GM19324 (cell line): ENCODE results near the gene IFT80.
A peak's percentile ranks its signal among the peaks of the same experiment; 100 is the strongest.
"Not testable (repeated sequence)": the region's sequence is repeated elsewhere in the genome, so short reads cannot be mapped to it uniquely, and the experiment has no call there.

ENCODE experiments used
- ATAC-seq: cut with Tn5 transposase; IDR thresholded peaks from one replicate; pipeline ENCODE4 v1.9.1; 2021; ENCODE audit warnings: mild to moderate bottlenecking, moderate library complexity; ENCODE audit not compliant: unreplicated experiment, low FRiP score

The IFT80 gene

DNA sequence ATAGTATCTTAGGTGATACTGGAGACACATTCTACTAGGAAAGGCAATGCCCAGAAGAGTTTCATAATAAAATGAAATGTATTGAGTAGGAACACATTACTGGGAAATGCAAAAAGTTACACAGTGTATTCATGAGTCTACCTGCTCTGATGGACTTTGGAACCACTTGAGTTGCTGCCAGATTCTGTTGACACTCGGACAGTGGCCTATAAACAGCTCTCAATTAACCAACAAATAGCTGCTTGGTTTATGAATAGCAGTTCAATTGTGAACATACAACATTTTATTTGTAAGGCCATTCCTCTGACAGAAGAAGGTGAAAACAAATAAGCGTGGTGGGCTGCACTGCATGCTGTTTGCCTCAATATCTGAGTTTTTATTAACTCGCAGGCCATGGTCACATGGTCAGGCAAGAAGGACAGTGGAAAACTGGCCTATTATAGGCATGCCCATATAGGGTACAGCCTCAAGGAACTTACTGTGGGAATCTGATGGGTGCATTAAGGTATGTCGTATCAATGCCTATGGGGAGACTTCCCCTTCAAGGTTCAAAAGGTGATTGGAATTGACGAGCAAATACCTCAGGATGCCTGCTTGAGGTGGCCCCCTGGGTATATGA is 107.6 kb downstream of the IFT80 start:
- ATAC-seq = no peak

DNA sequence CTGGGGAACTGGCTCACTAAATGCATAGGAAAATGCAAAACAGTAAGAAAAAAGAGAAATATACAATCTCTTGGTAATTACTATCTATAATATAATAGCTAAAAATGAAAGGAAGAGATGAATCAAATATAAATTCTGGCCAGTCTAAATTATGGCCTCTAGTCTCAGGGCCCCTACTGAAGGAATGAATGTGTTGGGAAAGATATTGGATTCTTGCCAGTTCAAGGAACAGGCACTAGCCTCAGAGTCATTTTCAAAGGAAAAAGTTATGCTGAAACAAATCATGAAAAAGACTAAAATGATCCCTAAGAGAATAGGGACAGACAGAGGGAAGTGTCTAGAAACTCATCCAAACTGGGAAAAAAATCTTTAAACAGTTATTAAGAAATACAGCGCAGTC is 111.4 kb downstream of the IFT80 start:
- no peak for ATAC-seq

DNA sequence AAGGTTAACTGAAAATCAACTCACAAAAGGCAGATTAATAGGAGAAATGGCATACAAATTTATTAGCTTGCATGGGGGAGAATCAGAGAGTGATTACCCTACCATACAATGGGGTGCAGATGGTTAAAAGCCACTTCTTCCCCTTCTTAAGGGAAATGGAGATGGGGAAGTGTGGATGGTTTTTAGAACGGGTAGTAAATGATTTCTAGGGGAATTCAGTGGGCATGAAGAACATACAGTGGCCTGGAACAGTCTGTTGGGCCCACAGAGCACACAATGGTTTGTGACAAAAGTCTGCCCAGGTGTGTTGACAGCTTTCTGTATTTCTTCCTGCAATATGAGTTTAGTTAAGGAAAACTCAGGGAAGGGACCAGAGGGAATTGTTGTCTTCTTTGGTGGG is 112.8 kb downstream of the IFT80 start:
- ATAC-seq = no peak

DNA sequence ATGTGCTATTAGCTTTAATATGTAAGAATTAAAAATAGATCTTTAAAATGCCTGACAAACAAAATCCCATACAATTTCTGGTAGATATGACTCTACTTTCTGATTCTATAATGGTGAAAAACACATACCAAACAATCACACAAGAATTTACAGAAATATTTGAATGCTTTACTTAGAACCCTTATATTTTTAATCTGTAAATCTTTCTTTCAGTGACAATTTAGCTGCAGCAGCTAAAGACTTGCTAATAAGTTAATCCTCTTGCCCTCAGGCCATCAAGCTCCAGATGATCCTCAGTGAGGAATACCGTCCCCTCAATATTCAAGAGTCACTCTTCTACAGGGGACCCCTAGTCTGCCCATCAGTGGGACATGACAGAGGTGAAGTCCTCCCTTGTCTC is 118.2 kb downstream of the IFT80 start:
- no peak for ATAC-seq

DNA sequence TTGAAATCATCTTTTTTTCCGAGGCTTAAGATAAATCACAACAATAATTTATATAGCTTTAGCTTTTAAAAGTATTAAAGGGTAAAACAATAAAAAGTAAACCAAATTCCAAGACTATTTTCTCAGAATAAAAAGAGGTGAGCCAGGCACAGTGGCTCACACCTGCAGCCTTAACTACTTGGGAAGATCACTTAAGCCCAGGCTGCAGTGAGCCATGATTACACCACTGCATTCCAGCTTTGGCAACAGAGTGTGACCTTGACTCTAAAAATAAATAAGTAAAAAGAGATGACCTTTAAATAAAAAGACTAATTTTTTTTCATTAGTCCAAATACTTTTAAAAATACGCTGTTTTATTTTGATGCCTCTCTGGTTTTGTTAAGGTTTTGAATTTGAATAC is 119.4 kb downstream of the IFT80 start:
- ATAC-seq = no peak

DNA sequence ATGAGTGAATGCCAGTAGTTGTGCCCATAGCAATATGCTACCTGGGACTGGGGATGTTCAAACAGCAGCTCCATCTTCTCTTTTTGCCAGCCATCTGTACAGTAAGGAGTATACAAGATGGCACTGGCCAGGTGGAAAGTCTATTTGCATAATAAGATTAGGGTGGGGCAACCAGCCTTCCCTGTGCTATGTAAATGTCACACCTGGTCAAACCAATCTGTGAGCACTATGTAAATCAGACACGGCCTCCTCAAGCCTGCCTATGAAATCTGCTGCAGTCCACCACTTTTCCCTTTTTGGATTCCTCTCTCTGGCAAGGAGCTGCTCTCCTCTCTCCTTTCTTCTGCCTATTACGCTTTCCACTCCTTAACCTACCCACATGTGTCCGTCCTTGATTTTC is 120.8 kb downstream of the IFT80 start:
- no peak for ATAC-seq

DNA sequence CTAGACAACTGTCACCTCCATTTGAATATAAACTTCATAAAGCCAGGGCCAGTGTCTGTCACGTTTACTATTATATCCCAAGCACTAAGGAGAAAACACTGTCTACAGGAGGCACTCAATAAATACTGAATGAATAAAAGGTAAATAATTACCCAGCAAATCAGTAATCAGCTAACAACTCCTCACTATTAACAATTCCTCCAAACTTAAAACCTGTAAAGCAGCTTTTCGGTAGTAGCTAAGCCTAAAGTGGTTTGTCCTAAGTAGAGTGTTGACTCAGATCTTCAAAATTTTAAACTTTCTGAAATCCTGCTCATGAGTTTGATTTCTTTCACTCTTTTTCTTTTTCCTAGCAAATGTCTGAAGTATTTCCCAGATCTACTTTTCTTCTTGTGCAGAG is 133.9 kb downstream of the IFT80 start:
- ATAC-seq = no peak

DNA sequence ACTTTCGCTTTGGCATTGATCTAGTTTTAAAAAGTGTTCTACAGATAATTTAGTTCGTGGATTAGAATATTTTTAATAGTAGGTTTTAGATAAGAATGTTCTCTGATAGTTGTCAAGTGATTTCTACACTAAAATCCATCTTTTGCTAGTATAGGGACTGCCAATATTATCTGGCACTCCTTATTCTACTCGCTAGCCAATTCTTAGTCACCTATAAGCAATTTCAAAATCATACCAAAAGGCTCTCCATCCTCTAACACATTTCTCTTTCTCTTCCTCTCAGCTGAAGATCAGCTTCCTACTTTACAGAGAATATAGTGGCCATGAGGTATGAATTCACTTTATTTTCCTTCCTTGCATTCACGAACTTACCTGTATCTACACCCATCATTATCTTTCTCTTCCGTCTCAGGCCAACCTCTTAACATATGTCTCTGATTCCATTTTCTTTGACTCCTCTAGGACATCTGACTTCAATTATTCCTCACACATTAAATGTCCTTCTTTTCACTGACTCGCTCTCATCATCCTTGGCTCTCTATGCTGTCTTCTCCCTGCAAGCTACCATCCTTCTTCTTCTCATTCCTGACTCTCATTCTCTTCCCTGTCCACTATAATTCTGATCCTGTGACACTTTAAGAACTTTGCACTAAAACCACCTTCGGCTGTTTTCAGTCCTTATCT is 138.3 kb downstream of the IFT80 start:
- ATAC-seq = no peak

DNA sequence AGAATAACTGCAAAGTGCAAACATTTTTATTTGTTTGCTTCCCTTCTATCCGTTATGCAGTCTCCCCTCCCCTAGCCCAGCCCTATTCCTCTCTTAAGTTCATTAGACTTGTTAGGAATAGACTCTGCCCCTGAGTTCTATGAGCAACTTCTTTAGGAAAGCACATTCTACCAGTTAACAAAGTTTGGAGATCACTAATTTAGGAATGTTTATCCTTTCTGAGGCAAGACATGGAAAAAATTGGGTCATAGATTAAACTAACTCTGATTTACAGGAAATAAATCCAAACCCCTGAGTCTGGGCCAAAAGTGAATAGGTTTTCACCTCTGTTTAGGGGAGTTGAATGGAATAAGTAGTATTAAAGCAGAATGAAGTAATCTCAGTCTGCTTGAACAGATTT is 139.4 kb downstream of the IFT80 start:
- ATAC-seq = no peak

DNA sequence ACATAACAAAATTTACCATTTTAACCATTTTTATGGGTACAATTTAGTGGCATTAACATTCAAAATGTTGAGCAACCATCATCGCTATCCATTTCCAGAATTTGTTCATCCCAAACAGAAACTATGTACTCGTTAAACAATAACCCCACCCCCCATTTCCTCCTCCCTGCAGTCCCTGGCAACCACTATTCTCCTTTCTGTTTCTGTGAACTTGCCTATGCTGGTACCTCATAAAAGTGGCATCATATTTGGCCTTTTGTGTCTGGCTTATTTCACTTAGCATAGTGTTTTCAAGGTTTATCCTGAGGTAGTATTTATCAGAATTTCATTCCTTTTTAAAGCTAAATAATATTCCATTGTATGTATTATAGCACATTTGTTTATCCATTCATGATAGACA is 141.4 kb downstream of the IFT80 start:
- ATAC-seq = no peak

DNA sequence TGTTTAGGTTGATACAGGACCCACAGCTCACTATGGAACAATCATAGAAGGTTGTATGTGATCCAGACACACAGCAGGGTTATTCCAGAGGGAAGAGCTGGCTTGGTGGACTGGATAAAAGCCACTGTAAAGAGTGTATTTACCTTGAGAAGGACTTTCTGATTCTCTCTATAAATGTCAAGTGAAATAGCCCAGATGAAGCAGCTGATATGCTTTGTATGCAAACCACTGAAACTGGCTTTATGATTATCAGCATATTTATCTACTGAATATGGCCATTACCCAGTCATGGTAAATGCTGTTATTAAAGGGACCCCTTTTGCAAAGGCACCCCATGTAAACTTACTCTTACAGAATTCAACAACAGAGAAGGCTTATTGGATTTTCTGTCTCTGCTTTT is 145.7 kb downstream of the IFT80 start:
- ATAC-seq = no peak

DNA sequence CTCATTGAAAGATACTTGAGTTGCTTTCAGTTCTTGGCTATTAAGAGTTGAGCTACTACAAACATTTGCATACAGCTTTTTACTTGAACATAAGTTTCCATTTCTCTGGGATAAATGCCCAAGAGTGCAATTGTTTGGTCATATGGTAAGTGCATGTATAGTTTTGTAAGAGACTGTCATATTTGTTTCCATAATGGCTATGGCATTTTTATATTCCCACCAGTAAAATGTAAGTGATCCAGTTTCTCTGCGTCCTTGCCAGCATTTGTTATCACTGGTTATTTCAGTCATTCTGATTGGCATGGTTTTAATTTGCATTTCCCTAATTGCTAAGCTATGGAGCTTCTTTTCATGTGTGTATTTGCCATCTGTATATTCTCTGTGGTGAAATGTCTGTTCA is 151.3 kb downstream of the IFT80 start:
- no peak for ATAC-seq

DNA sequence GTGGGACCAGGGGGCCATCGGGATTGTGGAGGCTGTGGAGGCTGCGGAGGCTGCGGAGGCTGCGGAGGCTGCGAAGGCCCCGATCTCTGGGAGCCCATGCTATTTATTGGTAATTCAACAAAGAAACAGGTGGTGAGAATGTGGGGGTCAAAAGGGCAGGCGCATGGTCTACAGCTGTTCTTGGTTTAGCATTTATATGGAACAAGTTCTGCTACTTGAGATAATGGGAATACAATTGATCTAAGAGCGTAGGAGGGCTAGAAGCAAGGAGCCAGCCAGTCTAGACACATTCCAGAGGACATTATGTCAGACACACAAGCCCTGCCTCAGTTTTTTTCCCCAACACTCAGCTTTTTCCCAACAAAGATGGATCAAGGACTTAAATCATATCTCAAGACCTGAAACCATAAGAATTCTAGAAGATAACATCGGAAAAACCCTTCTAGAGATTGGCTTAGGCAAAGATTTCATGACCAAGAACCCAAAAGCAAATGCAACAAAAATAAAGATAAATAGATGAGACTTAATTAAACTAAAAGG is 153.7 kb downstream of the IFT80 start:
- ATAC-seq = no peak

DNA sequence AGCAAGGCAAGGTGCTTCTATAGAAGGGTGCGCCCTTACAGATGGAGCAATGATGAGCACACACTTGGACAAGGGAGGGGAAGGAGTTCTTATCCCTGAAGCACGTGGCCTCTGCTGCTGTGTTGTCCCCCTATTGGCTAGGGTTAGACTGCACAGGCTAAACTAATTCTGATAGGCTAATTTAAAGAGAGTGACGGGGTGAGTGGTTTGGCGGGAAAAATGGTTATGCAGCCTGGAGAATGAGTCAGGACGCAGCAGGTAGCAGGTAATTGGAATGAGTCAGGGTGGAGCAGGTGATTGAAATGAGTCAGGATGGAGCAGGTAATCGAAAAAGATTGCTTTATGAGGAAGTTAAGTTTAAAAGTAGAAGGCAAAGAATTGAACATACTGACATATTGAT is 158.3 kb downstream of the IFT80 start:
- ATAC-seq = not testable (repeated sequence)

DNA sequence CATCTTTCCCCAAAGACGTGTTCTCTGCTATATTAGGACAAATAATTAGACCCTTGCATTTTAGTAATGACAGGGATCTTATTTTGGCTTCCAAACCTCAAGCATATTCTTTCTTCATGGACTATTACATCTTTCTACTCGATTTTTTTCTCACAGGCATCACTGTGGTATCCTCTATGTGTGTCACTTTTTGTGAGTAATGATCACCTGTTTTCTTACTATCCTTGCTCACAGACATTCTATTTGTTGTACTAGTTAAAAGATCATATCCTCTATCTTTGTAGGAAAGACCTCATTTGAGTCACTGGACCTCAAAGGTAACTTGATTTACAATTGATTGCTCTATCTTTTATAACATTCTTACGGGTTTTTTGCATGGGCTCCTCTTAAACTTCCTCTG is 167.0 kb downstream of the IFT80 start:
- ATAC-seq = no peak

DNA sequence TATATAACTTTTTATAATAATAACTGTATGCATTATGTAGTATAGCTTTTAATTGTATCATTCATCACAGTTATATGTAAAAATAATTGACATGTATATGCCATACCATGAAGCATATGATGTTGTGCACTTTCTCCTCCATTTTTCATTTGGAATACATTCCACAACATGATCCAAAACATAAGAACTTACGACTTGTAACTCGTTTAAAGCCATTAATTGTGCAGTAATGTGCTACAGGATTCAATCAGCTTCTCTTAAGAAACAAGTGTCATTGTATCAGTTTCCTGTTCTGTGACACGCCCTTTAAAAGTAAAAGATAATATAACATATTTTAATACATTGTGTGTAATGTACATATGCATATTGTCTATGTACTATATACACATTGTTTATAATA is 171.6 kb downstream of the IFT80 start:
- no peak for ATAC-seq

DNA sequence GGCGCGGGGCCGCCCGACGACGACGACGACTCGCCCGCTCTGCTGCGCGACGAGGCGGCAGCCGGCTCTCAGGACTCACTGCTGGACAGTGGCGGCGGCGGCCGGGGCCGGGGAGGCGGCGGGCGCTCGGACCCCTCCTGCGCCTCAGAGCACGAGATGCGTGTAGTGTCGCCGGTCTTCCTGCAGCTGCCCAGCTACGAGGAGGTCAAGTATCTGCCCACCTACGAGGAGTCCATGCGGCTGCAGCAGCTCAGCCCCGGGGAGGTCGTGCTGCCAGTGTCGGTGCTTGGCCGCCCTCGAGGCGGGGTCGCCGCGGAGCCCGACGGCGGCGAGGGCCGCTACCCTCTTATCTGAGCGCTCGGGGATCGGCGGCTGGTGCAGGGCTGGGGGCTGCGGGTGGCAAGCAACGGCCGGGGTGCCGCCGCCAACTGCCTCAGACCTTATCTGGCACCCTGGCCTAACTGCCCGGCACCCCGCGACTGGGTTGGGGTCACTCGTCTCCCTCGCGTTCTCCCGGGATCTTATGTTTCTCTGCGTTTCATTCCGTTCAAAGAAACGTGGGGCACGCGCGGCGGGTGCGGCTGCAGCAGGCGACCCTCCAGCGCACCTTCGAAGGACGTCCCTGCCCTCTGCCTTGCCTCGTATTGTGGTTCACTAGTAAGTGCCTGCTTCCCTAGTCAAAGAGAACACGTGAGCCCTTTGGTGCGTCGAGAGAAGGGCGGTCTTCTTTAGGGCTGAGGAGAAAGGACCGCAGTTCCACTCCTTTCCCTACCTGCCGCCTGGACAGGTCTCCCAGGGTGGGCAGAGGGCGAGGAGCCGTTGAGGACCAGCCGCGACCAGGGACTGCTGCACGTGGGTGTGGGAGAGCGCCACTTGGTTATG is 172.8 kb downstream of the IFT80 start:
- peak; percentile 14 for ATAC-seq

DNA sequence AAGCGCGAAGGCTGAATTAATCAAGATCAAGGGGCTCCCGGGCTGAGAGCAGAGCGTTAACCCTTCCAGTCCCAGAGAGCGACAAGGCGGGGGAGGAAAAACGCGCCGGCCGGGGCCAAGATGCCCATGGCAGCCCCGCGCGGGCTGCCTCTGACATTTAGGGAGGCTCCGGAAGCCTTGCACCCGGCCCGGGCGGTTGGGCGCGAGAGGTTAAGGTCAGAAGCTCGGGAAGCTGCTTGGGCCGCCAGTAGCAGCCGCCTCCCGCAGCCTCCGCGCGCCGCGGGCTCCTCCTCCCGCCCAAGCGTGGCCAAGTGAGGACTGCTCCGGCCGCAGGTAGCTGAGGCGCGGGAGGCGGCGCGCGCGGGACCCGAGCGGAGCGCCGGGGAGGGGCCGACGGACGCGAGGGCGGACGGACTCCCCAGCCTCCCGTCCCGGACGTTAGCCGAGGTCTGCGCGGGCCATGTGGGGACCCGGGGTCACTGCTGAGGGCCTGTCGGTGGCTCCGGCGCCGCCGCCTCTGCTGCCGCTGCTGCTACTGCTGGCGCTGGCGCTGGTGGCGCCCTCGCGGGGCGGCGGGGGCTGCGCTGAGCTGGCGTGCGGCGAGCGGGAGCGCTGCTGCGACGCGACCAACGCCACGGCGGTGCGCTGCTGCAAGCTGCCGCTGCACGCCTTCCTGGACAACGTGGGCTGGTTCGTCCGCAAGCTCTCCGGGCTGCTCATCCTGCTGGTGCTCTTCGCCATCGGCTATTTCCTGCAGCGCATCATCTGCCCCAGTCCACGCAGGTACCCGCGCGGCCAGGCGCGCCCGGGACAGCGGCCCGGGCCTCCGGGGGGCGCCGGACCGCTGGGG is 173.6 kb downstream of the IFT80 start, which contains the start of gene C3orf80:
TSS of gene C3orf80 (plus strand) at position 247 of the 850 bp plus-strand sequence. CDS start at position 461, 214 bp downstream.
- peak; percentile 61 for ATAC-seq

DNA sequence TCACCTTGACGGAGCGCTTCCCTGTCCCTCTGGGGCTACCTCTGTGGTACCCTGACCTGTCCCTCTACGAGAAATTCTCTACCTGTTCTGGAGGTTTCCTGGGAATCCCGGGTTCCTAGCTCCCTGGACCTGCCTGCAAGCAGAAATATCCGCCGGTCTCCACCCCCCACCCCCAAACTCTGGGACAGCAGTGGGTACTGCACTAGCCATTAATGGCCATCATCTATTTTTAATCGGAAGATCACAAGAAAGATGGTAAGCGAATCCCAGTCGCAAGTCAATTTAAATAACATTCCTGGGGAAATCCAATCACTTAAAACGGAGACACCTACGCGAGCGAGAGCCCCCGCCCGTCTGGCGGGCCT is 174.2 kb downstream of the IFT80 start:
- ATAC-seq = no peak

DNA sequence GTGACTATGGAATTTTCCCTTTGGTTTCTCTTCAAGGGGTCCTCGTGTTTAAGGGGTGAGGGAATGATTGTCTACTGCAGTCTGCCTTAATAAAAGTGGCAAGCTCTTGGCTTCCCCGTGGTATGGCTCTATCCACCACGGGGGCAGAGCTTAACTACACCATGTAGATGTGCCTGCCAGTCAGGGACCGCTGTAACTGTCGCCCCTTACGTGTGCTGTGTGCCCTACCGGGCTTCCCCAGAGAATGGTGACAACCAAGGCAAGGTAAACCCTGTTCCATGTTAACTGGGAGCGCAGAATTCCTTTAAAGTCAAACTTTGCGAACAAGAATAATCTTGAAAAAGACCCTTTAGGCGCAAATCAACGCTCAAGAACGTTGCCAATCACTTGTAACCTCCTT is 174.8 kb downstream of the IFT80 start:
- ATAC-seq = no peak
